Measurements from ENCODE around the gene EZH1.

DNA sequence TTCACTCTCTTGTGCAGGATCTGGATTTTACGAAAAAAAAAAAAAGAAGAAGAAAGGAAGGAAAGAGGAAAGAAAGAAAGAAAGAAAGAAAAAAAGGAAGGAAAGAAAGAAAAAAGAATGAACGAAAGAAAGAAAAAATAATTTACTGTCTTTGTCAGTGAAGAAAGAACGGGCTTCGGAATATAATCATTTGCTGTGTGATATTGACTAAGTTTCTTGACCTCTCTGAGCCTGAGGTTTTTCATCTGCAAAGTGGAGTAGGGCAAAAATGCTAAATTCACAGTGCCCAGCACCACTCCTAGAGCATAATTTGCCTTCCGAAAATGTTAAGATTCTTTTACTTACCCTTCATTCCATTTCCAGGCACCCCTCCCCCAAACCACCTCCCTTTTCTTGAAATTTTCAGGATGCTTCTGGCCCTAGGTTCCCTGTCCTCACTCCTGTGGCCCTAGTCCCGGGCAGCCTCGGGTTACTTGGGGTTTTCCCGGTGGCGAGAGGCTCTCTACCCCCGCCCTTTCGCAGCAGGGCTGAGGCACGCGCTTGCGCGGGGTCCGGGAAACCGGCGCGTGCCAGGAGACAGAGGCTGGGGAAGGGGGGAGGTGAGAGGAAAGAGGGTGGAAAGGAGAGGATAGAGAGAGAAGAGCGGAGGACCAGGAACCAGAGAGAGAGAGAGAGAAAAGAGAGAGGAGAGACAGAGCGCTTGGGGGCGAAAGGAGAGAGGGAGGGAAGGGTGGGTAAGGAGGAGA, 62.7 kb downstream of the EZH1 start, which contains the start of gene CNTNAP1:
- TF ChIP-seq POLR2A (IDR thresholded peaks at IDR 0.05; ENCODE audit: low read length) (no peak), GATA1 (IDR thresholded peaks at IDR 0.05; ENCODE audit: low read depth, low read length) (no peak)

Data from erythroblast (primary cell).